Spleen (tissue), 7 donors: Measurements from ENCODE around the gene SLC41A3.

Experiments
- CTCF ChIP-seq, 11 experiments: fragments of 200-600 bp in 7 of 11; fragments of 450-650 bp in 4 of 11; sonication (generic) in 4 of 11; IDR thresholded peaks in 8 of 11; conservative IDR thresholded peaks in 3 of 11; 1 replicate in 7 of 11; 2 replicates in 4 of 11; pipeline versions ENCODE4 v1.4.0 to v1.8.0; 2016 to 2021; ENCODE audit warnings: antibody characterized with exemption in 11 of 11, inconsistent platforms in 4 of 11, mild to moderate bottlenecking in 1 of 11
- POLR2A ChIP-seq, 3 donors: fragments of 450-650 bp; IDR thresholded peaks; one replicate each; pipeline ENCODE4 v1.5.1; 2017; ENCODE audit warnings: antibody characterized with exemption in 3 of 3, mild to moderate bottlenecking in 1 of 3
- POLR2AphosphoS5 ChIP-seq, 3 donors: sonication (generic); formaldehyde crosslinking; IDR thresholded peaks; one replicate each; pipeline ENCODE4 v1.5.1; 2017; ENCODE audit warnings: antibody characterized with exemption in 3 of 3
- donor health status: DM: no; HTN: no; CAD: no; lungs with moderate emphysema.
- donor health status: DM: no; HTN: no; CAD: no.
- donor health status: DM: no; HTN: no; CAD: no.

- TF ChIP-seq CTCF (IDR thresholded peaks at IDR 0.05 in 8 of 11, conservative IDR thresholded peaks at IDR 0.05 in 3 of 11) (no peak), POLR2A (IDR thresholded peaks at IDR 0.05) (no peak), POLR2AphosphoS5 (IDR thresholded peaks at IDR 0.05) (no peak)
Measured at GRCh38 chr3:126065876-126066275, 18.0 kb downstream of the SLC41A3 start.
